OCI-LY1 (cell line): Measurements from ENCODE around the gene PSAP.

Source experiments
- H2AFZ ChIP-seq: fragments of 200-600 bp; sonication (generic), shearing (Covaris generic); 2 replicates; pipeline ENCODE4 v1.6.0; 2014; ENCODE audit warnings: antibody characterized with exemption, mild to moderate bottlenecking, low read length
- H3F3A ChIP-seq: fragments of 200-600 bp; sonication (generic), shearing (Covaris generic); 2 replicates; pipeline ENCODE4 v1.6.0; 2014; ENCODE audit warnings: mild to moderate bottlenecking, antibody characterized with exemption, low read length, moderate library complexity; ENCODE audit not compliant: insufficient read depth
- H3K27ac ChIP-seq: fragments of 200-600 bp; sonication (generic); 2 replicates; pipeline ENCODE4 v1.5.1; 2014; ENCODE audit warnings: low read length, mixed run types, mild to moderate bottlenecking, low read depth; ENCODE audit not compliant: poor library complexity, severe bottlenecking
- H3K27me3 ChIP-seq: fragments of 200-600 bp; sonication (generic); 2 replicates; pipeline ENCODE4 v1.6.0; 2014; ENCODE audit warnings: antibody characterized with exemption, mild to moderate bottlenecking, low read length, moderate library complexity; ENCODE audit not compliant: insufficient read depth
- H3K36me3 ChIP-seq: fragments of 200-600 bp; sonication (generic); 2 replicates; pipeline ENCODE4 v1.6.1; 2014; ENCODE audit warnings: mild to moderate bottlenecking, antibody characterized with exemption, low read length, moderate library complexity, mixed read lengths; ENCODE audit not compliant: insufficient read depth
- H3K4me1 ChIP-seq: fragments of 200-600 bp; sonication (generic); 2 replicates; pipeline ENCODE4 v1.5.1; 2014; ENCODE audit warnings: mild to moderate bottlenecking, low read length, moderate library complexity; ENCODE audit not compliant: insufficient read depth, severe bottlenecking
- H3K4me2 ChIP-seq: fragments of 200-600 bp; sonication (generic), shearing (Covaris generic); 2 replicates; pipeline ENCODE4 v1.6.1; 2014; ENCODE audit warnings: low read length
- H3K4me3 ChIP-seq: fragments of 200-600 bp; sonication (generic); 2 replicates; pipeline ENCODE4 v1.5.1; 2014; ENCODE audit warnings: low read length, low read depth, mild to moderate bottlenecking, mixed read lengths; ENCODE audit not compliant: poor library complexity, severe bottlenecking
- H3K79me2 ChIP-seq: fragments of 200-600 bp; shearing (Covaris generic); 2 replicates; pipeline ENCODE4 v1.6.1; 2016; ENCODE audit warnings: mixed run types, low read length, mixed read lengths; ENCODE audit not compliant: insufficient read depth
- H3K9ac ChIP-seq: fragments of 200-600 bp; sonication (generic), shearing (Covaris generic); 2 replicates; pipeline ENCODE4 v1.6.1; 2014; ENCODE audit warnings: mild to moderate bottlenecking, low read length, mixed read lengths
- H3K9me2 ChIP-seq: fragments of 200-600 bp; sonication (generic), shearing (Covaris generic); 2 replicates; pipeline ENCODE4 v1.6.1; 2014; ENCODE audit warnings: low read depth, mild to moderate bottlenecking, low read length, mixed read lengths
- H3K9me3 ChIP-seq: fragments of 200-600 bp; shearing (Covaris generic); 2 replicates; pipeline ENCODE4 v1.6.1; 2014; ENCODE audit warnings: low read length, mixed read lengths
- H4K20me1 ChIP-seq: fragments of 200-600 bp; sonication (generic), shearing (Covaris generic); 2 replicates; pipeline ENCODE4 v1.6.0; 2016; ENCODE audit warnings: mild to moderate bottlenecking, low read length; ENCODE audit not compliant: insufficient read depth
- CTCF ChIP-seq: fragments of 200-600 bp; sonication (generic), shearing (Covaris generic); IDR thresholded peaks from 2 replicates; pipeline ENCODE4 v1.5.1; 2017; ENCODE audit warnings: mild to moderate bottlenecking, antibody characterized with exemption, low read length, moderate library complexity, mixed read lengths
- EZH2 ChIP-seq: fragments of 200-600 bp; sonication (generic), shearing (Covaris generic); IDR thresholded peaks from 2 replicates; pipeline ENCODE4 v1.8.0; 2017; ENCODE audit warnings: borderline replicate concordance, mixed run types, mild to moderate bottlenecking, antibody characterized with exemption, low read length, moderate library complexity, mixed read lengths

The PSAP gene

GRCh38 chr10:71825217-71825616 is 25.8 kb downstream of the PSAP start:
- no peaks in the 10 kb centered on the region for H3K9me2 ChIP-seq
- no peaks in the 10 kb centered on the region for H3F3A ChIP-seq
- no peak overlapping the region for H3K27ac ChIP-seq
- H3K9me3 ChIP-seq, result no peaks in the 10 kb centered on the region
- no peaks in the 10 kb centered on the region for H4K20me1 ChIP-seq
- H3K27me3 ChIP-seq, result no peaks in the 10 kb centered on the region
- H3K9ac ChIP-seq, result no peak overlapping the region
- TF ChIP-seq EZH2 (no peak), CTCF (peak; percentile 27; the same call in 1 of the 2 replicates)
- H3K4me3 ChIP-seq, result no peak overlapping the region
- H3K36me3 ChIP-seq, result peaks cover 94% of the 10 kb centered on the region
- no peak overlapping the region for H2AFZ ChIP-seq
- no peaks in the 10 kb centered on the region for H3K4me1 ChIP-seq
- H3K4me2 ChIP-seq, result no peak overlapping the region
- no peaks in the 10 kb centered on the region for H3K79me2 ChIP-seq

- no peaks in the 10 kb centered on the region for H3K4me1 ChIP-seq
- TF ChIP-seq CTCF (no peak), EZH2 (no peak)
- no peaks in the 10 kb centered on the region for H4K20me1 ChIP-seq
- no peaks in the 10 kb centered on the region for H3K9me3 ChIP-seq
- H2AFZ ChIP-seq, result no peak overlapping the region
- no peak overlapping the region for H3K4me2 ChIP-seq
- no peak overlapping the region for H3K4me3 ChIP-seq
- H3K9me2 ChIP-seq, result no peaks in the 10 kb centered on the region
- H3K27ac ChIP-seq, result no peak overlapping the region
- peaks cover 94% of the 10 kb centered on the region for H3K36me3 ChIP-seq
- no peaks in the 10 kb centered on the region for H3K79me2 ChIP-seq
- no peak overlapping the region for H3K9ac ChIP-seq
- no peaks in the 10 kb centered on the region for H3K27me3 ChIP-seq
- no peaks in the 10 kb centered on the region for H3F3A ChIP-seq
These were observed 26.7 kb downstream of the PSAP start for GRCh38 chr10:71824333-71824732.

- Histone ChIP-seq H3K36me3 (peaks cover 94% of the 10 kb centered on the region), H3K9ac (no peak overlapping the region), H3K9me3 (no peaks in the 10 kb centered on the region), H3K4me1 (no peaks in the 10 kb centered on the region), H4K20me1 (no peaks in the 10 kb centered on the region), H3K9me2 (no peaks in the 10 kb centered on the region), H3K27me3 (no peaks in the 10 kb centered on the region), H3K27ac (no peak overlapping the region), H3K4me3 (no peak overlapping the region), H3K79me2 (no peaks in the 10 kb centered on the region), H3K4me2 (no peak overlapping the region), H2AFZ (no peak overlapping the region), H3F3A (no peaks in the 10 kb centered on the region)
- no peak for TF ChIP-seq EZH2
- no peak for TF ChIP-seq CTCF
These were observed 27.7 kb downstream of the PSAP start for GRCh38 chr10:71823356-71823755.
